CD4-positive, alpha-beta T cell treated with Interleukin-21 for 1 hour (primary cell): ENCODE results near the gene FMNL3.

Source experiments
- DNase-seq: peaks from one replicate; pipeline ENCODE4 v3.0.0-alpha.2; 2020

Gene FMNL3

DNA sequence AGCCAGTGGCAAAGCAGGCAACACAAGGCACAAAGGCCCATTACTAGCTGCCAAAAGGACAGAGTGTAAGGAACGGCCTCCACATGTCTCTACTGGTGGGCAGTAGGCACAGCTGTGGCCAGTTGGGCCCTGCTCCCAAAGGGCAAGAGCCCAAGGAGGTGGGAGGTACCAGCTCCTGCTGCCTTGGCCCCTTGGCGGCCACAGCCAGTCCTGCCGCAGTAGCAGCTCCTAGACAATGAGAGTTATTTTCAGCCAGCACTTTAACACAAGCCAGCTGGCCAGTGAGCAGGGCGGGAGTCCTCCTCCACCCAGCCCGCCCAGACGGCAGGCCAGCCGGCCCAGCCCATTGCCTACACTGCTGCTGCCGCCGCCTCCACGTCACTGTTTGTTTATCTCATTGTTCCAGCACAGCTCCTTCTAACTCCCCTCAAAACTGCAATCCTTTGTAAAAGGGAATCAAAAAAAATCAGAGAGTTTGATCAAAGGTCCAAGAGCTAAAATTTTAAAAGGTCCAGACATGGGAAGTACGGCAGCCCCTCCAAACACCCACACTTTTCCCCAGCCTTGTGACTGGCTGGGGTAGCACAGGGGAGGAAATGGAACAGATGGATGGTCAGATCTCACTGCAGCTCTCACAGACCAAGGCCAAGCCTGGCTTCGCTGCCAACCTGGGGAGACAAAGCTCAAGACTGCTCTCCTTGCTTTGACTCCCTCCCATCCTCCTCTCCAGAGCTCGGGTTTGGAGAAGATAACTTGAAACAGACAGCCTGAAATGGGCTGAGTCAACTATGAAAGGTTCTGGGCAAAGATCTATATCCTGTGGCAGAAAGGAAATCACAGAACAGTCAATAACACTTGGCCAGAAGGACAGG lies 33.5 kb downstream of the FMNL3 start:
- DNase-seq = no peak

GRCh38 chr12:49672301-49673217 lies 34.6 kb downstream of the FMNL3 start:
- DNase-seq = no peak

DNA sequence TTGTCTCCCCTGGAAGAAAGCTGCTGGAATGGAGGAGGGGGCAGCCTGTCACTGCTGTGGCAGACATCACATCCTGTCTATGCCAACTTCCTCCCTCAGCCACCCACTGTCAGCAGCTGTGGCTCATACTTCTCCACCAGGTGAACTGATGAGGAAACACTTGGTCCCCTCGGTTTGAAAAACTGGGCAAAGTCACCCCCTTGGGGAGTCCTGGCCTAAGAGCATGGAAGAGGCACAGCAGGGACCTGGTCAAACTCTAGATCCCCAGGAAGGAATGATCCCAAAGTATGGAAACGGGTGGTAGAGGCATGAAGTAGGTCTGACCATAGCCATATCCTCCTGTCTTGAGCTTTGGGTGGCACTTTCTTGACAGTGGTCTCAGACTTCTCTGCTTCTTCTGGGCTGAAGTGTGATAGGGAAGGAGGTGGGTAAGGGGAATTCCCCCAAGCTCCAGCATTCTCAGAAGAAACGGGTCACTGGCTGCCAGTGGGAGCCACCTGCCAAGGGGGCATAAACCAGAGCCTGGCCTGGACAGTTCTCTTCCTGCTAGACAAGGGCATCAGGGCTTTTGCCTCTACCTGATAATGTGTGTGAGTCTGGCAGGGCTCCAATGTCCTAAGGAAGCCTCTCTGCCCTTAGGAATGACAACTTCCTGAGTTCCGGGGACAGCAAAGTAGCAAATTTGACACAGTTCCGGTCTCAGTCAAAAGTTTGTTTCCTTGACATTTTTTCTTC lies 36.0 kb downstream of the FMNL3 start:
- peak; percentile 79 for DNase-seq

DNA sequence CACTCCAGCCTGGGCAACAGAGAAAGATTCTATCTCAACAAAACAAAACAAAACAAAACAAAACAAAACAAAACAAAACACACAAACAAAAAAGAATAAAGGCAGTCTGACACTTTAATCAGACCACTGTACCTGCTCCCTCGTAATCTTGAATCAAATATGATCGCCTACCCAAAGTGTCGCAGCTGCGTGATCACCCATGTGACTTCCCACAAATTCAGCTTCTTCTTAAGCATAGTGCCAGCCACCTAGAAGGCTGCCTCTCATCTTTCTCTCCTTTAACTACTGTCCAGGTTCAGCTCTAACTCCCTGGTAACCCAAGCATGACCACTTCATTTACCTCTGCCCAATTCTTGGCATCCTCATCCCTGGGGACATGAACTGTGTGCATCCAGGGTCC lies 37.4 kb downstream of the FMNL3 start:
- DNase-seq = no peak

DNA sequence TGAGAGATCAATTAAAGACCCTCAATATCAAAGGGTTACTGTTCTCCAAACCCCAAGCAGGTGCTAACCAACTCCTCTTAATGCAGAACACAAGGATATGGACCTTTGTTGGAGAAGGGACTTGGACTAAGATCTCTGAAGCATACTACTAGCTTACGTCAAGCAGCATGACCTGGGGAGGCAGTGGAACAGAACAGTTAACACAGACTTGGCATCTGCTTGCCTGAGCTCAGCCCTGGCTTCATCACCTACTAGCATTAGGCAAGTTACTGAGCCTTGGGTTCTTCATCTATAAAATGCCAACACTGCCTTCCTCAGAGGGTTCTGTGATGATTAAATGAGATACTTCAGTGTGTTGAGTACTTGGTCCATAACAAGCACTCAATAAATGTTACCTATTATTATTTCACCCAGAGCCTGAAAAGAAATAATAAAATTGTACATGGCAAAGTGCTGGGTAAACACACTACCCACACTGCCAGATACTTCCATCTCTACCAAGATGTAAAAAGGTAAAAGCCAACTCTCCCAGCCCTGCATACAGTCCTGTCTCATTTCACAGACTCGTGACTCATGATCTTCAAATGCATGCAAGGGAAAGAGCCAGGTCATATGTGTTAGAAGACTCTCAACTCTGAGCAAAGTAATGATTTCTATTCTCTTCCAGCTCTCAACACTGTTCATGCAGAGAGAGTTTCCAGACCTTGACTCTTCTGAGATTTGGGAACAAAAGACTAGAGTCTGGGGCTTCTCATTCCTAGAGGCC lies 39.7 kb downstream of the FMNL3 start:
- DNase-seq = no peak

GRCh38 chr12:49666176-49666575 lies 41.0 kb downstream of the FMNL3 start:
- no peak for DNase-seq

DNA sequence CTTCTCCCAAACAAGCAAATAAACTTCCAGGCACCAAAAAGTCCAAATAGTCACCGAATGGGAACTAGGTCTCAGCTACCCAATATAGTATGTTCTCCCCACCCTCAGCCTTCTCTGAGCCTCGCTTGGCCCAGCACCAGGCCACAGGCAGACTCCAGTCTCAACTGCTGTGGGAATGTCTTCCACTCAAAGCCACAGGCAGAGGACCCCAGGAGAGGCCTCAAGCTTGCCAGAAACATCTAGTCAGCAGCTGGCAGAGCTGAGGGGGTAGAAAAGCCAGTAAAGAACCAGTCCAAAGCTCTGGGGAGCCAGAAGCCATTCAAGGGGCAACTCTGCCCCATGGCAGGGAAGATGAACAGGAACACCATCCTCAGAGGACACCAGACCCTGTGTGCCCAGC lies 41.8 kb downstream of the FMNL3 start:
- DNase-seq = no peak

DNA sequence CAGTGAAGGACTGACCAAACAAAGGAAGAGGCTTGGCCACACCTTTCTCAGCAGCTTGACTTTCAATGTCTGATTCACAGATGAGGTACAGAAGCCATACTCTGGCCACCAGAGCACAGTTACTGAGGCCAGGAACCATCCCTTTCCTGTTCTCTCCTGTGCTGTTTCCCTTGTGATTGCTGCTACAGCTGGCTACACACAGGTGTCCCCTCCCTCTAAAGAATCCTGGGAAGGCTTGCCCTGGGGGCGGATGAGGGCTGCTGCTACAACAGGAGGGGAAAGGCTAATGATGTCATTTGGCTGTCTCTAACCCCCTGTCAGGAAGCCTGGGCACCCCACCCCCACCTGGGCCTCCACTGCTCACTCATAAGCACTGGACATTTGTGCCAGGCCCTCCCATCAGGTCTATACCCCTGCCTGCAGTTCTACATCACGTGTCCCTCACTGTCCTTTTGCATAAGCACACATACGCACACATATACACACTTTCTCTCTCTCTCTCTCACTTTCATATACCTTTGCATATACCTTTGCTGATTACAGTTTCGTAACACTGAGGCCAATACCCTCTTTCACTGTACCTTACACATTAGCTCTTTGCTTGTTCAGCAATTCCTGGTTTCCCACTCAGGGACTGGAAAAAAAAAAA lies 42.5 kb downstream of the FMNL3 start:
- DNase-seq = no peak

GRCh38 chr12:49664167-49664566 lies 43.0 kb downstream of the FMNL3 start:
- no peak for DNase-seq

DNA sequence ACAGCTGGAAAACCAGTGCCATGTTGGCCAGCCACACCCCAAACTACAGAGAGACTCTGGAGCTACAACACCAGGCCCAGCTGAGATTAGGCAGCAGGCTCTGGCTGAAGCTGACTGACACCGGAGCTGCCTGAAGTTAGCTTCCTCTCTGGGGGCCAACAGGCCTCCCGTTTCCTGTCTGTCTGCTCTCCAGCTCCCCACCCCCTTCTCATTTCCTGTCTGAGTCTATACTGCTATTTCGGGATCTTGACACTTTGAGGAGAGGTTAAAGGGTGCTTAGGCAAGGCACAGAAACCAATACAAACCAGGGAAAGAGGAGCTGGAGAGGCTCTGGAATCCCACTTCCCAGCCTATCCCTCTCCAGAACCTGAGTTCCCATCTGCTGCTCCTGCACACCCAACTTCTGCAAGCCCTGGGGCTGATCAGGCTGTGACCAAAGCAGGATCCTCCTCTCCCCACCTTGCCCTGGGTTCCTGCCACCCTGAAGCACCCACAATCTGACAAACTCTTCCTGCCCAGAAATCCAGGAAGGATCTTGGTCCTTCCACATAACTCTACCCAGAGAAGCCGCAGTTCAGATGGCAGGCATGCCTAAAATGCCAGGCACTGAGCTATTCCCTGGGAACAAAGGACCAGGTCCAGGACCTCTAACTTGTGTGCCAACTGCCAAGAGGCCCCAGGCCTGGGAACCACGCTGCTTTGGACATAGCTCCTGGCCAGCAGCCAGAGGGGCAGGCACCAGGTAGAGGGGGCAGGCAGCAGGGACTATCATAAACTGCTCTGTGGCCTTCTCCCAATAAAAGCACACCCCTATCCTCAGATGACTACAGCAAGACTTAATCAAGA lies 44.0 kb downstream of the FMNL3 start:
- DNase-seq = peak; percentile 87

- DNase-seq = no peak
Measured at GRCh38 chr12:49661746-49662145, 45.5 kb downstream of the FMNL3 start.

DNA sequence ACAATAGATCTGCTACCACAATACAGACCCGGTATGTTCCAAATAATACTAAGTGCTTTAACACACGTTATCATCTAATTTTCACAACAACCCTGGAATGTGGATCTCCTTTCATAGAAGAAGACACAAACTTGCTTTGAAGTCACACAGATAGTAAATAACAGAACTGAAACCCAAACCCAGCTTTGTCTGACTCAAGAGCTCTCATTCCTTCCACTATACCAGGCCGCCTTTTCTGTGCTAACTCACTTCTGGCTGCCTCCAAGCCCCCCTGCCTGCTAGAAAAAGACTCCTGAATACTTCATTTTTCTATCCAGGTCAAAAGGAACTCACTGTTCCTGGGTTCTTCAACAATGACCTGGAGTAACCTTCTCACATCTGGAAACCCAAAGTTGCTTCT lies 46.0 kb downstream of the FMNL3 start:
- no peak for DNase-seq

DNA sequence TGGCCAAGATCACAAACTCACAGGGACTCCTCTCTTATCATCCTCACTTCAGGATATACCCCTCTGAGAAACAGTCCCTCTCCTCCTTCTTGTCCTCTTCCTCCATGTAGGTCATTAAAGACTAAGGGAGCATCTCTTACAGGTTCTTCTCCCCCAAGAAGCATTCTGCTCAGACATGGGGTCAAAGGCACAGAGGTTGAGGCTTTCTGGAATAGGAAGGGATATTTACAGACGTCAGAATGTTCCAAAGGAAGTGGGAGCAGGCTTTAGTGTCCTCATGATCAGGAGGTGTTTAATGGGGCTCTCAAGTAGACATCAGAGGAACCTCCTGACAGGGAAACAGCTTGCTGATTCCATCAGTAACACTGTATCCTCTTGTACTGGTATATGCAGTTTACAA lies 47.5 kb downstream of the FMNL3 start:
- DNase-seq = no peak

GRCh38 chr12:49658276-49658675 lies 48.9 kb downstream of the FMNL3 start:
- DNase-seq = no peak

DNA sequence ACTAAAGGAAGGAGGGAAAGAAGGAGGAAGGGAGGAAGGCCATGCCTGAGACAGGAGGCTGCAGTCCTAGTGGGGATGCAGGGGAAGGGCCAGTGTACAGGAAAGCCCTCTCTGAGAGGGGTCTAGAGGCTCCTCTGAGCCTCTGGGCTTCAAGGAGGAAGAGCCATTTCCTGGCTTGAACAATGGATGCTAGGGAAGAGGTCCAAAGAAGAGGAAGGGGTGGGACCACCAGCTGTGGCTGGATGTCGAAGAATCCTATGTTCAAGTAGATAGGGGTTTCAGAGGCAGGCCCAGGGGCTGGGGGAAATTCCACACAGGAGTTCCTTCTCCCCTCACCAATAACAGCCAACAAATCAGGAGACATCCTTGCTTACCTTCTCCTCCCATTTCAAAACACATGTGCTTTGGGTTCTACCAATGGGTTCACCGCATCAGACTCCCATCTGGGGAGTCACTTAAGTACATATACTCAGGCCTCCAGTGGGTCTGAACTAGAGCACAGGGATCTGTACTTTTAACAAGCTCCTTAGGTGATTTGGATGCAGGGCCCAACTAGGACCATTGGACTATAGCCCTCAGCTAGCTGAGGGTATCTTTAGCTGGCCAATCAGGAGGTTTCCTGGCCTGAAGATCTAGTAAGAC lies 51.5 kb downstream of the FMNL3 start:
- no peak for DNase-seq

DNA sequence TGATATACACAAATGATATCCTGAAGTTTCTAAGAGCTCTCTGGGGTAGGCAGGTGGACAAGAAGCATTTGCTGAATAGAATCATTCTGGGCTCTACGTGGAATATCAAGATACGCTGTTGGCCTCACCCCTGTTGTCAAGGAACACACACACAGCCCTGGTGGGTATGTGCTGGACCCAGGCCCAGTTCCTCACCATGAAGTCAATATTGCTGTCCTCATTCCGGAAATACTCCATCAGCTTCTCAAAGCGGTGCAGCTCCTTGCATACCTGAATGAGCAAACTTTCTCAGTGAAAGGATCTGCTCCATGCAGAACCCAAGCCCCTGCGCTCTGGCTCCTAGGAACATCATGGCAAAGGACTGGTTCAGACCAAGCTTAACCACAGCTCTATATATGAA lies 52.5 kb downstream of the FMNL3 start:
- DNase-seq = no peak

DNA sequence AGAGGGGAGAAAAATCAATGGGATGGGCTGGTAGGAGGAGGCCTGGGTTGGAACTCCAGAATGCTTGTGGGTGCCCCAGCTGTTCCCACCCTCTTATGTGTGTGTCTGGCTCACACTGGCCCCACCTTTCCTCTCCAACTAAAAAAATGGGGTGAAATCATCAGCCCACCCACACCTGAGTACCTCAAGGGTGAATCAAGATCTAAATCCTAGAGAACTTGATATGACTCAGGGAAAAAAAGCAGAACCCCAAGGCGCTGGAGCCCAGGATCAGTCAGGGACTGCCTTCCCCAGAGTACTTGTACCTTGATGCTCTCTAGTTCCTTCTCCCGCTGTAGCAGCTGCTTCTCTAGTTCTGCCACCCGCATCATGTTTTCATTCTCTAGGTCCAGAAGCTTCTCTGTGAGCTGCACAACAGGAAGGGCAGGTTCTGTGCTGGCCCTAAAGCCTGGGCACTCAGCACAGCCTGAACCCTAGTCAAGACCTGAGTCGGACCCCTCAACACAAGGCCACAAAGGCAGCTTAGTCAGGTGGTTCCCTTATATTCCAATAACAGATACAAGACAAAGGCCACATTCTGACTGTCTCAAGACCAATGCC lies 54.2 kb downstream of the FMNL3 start:
- DNase-seq = no peak

DNA sequence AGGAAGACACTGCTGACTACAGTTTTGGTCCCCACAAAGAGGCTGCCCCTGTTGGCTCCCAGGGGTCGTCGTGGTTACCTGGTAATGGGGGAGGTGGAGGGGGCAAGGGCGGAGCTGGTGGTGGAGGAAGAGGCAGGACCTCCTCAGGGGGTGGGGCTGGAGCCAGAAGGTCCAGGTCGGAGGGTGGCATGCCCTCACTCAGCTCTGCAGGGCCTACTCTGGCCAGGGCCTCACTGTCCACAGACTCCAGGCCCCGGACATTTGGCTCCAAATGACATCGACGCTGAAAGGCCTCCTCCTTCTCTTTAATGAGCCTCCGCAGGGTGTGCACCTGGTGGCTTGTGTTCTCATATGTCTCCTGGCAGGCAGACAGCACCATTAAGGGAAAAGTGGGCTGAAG lies 55.4 kb downstream of the FMNL3 start:
- DNase-seq = no peak

DNA sequence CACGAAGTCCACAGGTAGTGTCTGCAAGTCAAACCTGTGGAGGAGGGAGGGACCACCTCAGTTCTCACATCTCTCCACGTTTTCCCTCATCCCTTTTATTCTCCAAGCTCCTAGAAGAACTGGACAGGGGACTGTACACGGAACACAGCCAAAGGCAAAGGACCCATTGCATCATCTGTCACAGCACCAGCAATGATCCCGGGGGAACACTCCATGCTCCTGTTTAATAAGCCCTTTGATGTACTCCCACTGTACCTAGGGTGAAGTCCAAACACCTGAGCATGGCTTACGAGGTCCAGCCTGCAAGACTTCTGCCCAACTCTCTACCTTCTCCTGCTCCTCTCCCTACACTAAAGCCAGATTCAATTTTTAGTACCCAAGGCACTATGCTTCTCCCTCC lies 57.3 kb downstream of the FMNL3 start:
- no peak for DNase-seq

DNA sequence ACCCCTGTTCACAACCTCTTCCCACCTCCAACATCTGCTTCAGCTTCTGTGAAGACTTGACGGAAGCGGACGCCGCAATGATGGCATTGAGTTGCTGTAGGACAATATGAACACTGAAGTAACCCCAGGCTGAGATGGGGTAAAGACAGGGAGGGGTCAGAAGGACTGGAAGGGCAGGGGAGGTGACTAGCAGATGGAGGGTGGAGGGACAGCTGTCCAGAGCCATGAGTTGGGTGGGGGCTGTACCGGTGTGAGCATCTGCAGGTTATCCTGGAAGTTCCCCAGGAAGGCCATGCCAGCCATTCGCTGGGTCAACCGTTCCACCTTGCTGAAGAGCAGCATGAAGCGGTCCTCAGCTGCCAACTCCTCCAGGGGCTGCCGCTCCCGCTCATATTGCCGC lies 57.8 kb downstream of the FMNL3 start:
- no peak for DNase-seq
